WTC11 (cell line): ENCODE measurements around the gene SNRPD3.

ENCODE experiments used
- ATF2 ChIP-seq: sonication (generic); formaldehyde crosslinking; IDR thresholded peaks from 2 replicates; pipeline ENCODE4 v1.8.1; 2022; ENCODE audit warnings: low read depth, missing genetic modification reagents, borderline replicate concordance
- CTCF ChIP-seq: fragments of 200-600 bp; IDR thresholded peaks from 2 replicates; pipeline ENCODE4 v1.8.0; 2022; ENCODE audit warnings: antibody characterized with exemption
- E2F1 ChIP-seq: sonication (generic); formaldehyde crosslinking; IDR thresholded peaks from 2 replicates; pipeline ENCODE4 v1.8.0; 2022; ENCODE audit warnings: mild to moderate bottlenecking, missing genetic modification reagents
- GABPB1 ChIP-seq: sonication (generic); formaldehyde crosslinking; IDR thresholded peaks from 2 replicates; pipeline ENCODE4 v1.8.1; 2023; ENCODE audit warnings: mild to moderate bottlenecking, missing genetic modification reagents
- MAX ChIP-seq: sonication (generic); formaldehyde crosslinking; IDR thresholded peaks from 2 replicates; pipeline ENCODE4 v1.8.0; 2022; ENCODE audit warnings: mild to moderate bottlenecking, missing genetic modification reagents
- MXD4 ChIP-seq: fragments of 250-450 bp; sonication (Bioruptor Pico); IDR thresholded peaks from 2 replicates; pipeline ENCODE4 v1.8.0; 2021; ENCODE audit warnings: mild to moderate bottlenecking, moderate library complexity, borderline replicate concordance
- NR2C2 ChIP-seq: sonication (generic); formaldehyde crosslinking; IDR thresholded peaks from 2 replicates; pipeline ENCODE4 v1.8.0; 2022; ENCODE audit warnings: mild to moderate bottlenecking, missing genetic modification reagents

GRCh38 chr22:24563246-24563645 lies 7.4 kb downstream of the SNRPD3 start:
- TF ChIP-seq E2F1 (CRISPR knock-in tag) (no peak), CTCF (no peak), GABPB1 (CRISPR knock-in tag) (no peak), MXD4 (CRISPR knock-in tag) (no peak), ATF2 (CRISPR knock-in tag) (no peak), NR2C2 (no peak), MAX (CRISPR knock-in tag) (no peak)
